Measurements from ENCODE around the gene PDIK1L. TPM values are rescaled to one million over a fixed set of nuclear protein-coding genes. Genes with fewer than 3 reads are reported as not detected.
"Not testable (repeated sequence)": the region's sequence is repeated elsewhere in the genome, so short reads cannot be mapped to it uniquely, and the experiment has no call there.

PDIK1L gene
- total RNA-seq, 2 experiments from 2014 or later: 21.0 to 25.8 TPM

GRCh38 chr1:26078286-26079177, 33.1 kb upstream of the PDIK1L start:
- peaks cover 15% of the 10 kb centered on the region for H3K4me1 Mint-ChIP-seq
- CTCF ChIA-PET: interaction anchor here (1.3 to 1.5 kb wide), 3 partner anchors 9 to 20 kb away, joined by 3 to 5 read pairs (median 5); no protein-coding TSS in a partner anchor
- H3K27me3 Mint-ChIP-seq: peaks cover 11% of the 10 kb centered on the region
- no peak for DNase-seq
- H3K27ac Mint-ChIP-seq: no peak overlapping the region
- no peaks in the 10 kb centered on the region for H3K9me3 Mint-ChIP-seq
- no peak overlapping the region for H3K4me3 Mint-ChIP-seq
- H3K36me3 Mint-ChIP-seq (ENCODE audit: low read depth): no peaks in the 10 kb centered on the region
- POLR2A ChIA-PET: no interaction called here

- Mint-ChIP-seq H3K36me3 (ENCODE audit: low read depth) (no peaks in the 10 kb centered on the region), H3K4me1 (peaks cover 15% of the 10 kb centered on the region), H3K27ac (no peak overlapping the region), H3K27me3 (peaks cover 13% of the 10 kb centered on the region), H3K4me3 (no peak overlapping the region), H3K9me3 (no peaks in the 10 kb centered on the region)
- ChIA-PET POLR2A (no interaction called here), CTCF (interaction anchor here (1.3 to 1.4 kb wide), 2 partner anchors 9 to 20 kb away, joined by 3 to 5 read pairs; no protein-coding TSS in a partner anchor)
- DNase-seq: no peak
Measured at GRCh38 chr1:26079178-26079563, 32.5 kb upstream of the PDIK1L start.

GRCh38 chr1:26079960-26080814, 31.4 kb upstream of the PDIK1L start:
- POLR2A ChIA-PET: interaction anchor here (0.6 kb wide), 1 partner anchor 135 kb away, joined by 3 read pairs; no protein-coding TSS in a partner anchor
- Mint-ChIP-seq H3K27me3 (peaks cover 16% of the 10 kb centered on the region), H3K27ac (no peak overlapping the region), H3K4me1 (peaks cover 15% of the 10 kb centered on the region), H3K36me3 (ENCODE audit: low read depth) (no peaks in the 10 kb centered on the region), H3K9me3 (no peaks in the 10 kb centered on the region), H3K4me3 (no peak overlapping the region)
- CTCF ChIA-PET: interaction anchor here (0.9 to 1.6 kb wide), 6 partner anchors 8 to 154 kb away, joined by 3 to 5 read pairs (median 3); partner anchors contain the start of gene CEP85
- DNase-seq: no peak

GRCh38 chr1:26081267-26082019, 30.2 kb upstream of the PDIK1L start:
- no peak overlapping the region for H3K4me3 Mint-ChIP-seq
- H3K27me3 Mint-ChIP-seq: peaks cover 19% of the 10 kb centered on the region
- H3K36me3 Mint-ChIP-seq (ENCODE audit: low read depth): no peaks in the 10 kb centered on the region
- no peak overlapping the region for H3K27ac Mint-ChIP-seq
- no peak for DNase-seq
- no peaks in the 10 kb centered on the region for H3K9me3 Mint-ChIP-seq
- CTCF ChIA-PET: interaction anchor here (1.1 to 1.6 kb wide), 3 partner anchors 17 to 69 kb away, joined by 3 to 5 read pairs (median 4); no protein-coding TSS in a partner anchor
- POLR2A ChIA-PET: no interaction called here
- H3K4me1 Mint-ChIP-seq: peaks cover 3% of the 10 kb centered on the region

- Mint-ChIP-seq H3K27me3 (peaks cover 19% of the 10 kb centered on the region), H3K9me3 (no peaks in the 10 kb centered on the region), H3K4me3 (no peak overlapping the region), H3K36me3 (ENCODE audit: low read depth) (no peaks in the 10 kb centered on the region), H3K27ac (no peak overlapping the region), H3K4me1 (no peaks in the 10 kb centered on the region)
- ChIA-PET CTCF (interaction anchor here (1.1 kb wide), 1 partner anchor 69 kb away, joined by 5 read pairs; no protein-coding TSS in a partner anchor), POLR2A (interaction anchor here (0.6 kb wide), 1 partner anchor 861 kb away, joined by 3 read pairs; no protein-coding TSS in a partner anchor)
- no peak for DNase-seq
Measured at GRCh38 chr1:26082020-26082350, 29.6 kb upstream of the PDIK1L start.

GRCh38 chr1:26083208-26083607, 28.4 kb upstream of the PDIK1L start:
- POLR2A ChIA-PET: no interaction called here
- H3K27ac Mint-ChIP-seq: no peak overlapping the region
- H3K4me1 Mint-ChIP-seq: no peaks in the 10 kb centered on the region
- no peak overlapping the region for H3K4me3 Mint-ChIP-seq
- CTCF ChIA-PET: interaction anchor here (0.6 to 1.7 kb wide), 4 partner anchors 29 to 151 kb away, joined by 3 to 9 read pairs (median 4); partner anchors contain the start of genes CEP85 and ZNF593
- no peaks in the 10 kb centered on the region for H3K36me3 Mint-ChIP-seq (ENCODE audit: low read depth)
- DNase-seq: no peak
- H3K9me3 Mint-ChIP-seq: no peaks in the 10 kb centered on the region
- peaks cover 15% of the 10 kb centered on the region for H3K27me3 Mint-ChIP-seq

- Mint-ChIP-seq H3K9me3 (no peaks in the 10 kb centered on the region), H3K4me3 (no peak overlapping the region), H3K4me1 (no peaks in the 10 kb centered on the region), H3K27me3 (peaks cover 11% of the 10 kb centered on the region), H3K36me3 (ENCODE audit: low read depth) (no peaks in the 10 kb centered on the region), H3K27ac (no peak overlapping the region)
- no peak for DNase-seq
- ChIA-PET CTCF (interaction anchor here (1.0 to 1.7 kb wide), 4 partner anchors 26 to 150 kb away, joined by 3 to 9 read pairs (median 4); partner anchors contain the start of genes CEP85 and ZNF593), POLR2A (no interaction called here)
Measured at GRCh38 chr1:26084091-26084561, 27.5 kb upstream of the PDIK1L start.

GRCh38 chr1:26084844-26085243, 26.8 kb upstream of the PDIK1L start:
- Mint-ChIP-seq H3K27ac (no peak overlapping the region), H3K27me3 (peaks cover 12% of the 10 kb centered on the region), H3K36me3 (ENCODE audit: low read depth) (no peaks in the 10 kb centered on the region), H3K9me3 (no peaks in the 10 kb centered on the region), H3K4me1 (no peaks in the 10 kb centered on the region), H3K4me3 (no peak overlapping the region)
- DNase-seq: no peak
- ChIA-PET POLR2A (no interaction called here), CTCF (interaction anchor here (0.6 to 1.7 kb wide), 4 partner anchors 23 to 135 kb away, joined by 3 to 9 read pairs (median 3); partner anchors contain the start of genes C1orf232 and ZNF593)

- Mint-ChIP-seq H3K27ac (no peak overlapping the region), H3K27me3 (peaks cover 36% of the 10 kb centered on the region), H3K36me3 (ENCODE audit: low read depth) (no peaks in the 10 kb centered on the region), H3K9me3 (no peaks in the 10 kb centered on the region), H3K4me1 (no peaks in the 10 kb centered on the region), H3K4me3 (no peak overlapping the region)
- no peak for DNase-seq
- ChIA-PET CTCF (no interaction called here), POLR2A (no interaction called here)
Measured at GRCh38 chr1:26089125-26089524, 22.5 kb upstream of the PDIK1L start.

- Mint-ChIP-seq H3K27ac (no peak overlapping the region), H3K4me3 (no peak overlapping the region), H3K36me3 (ENCODE audit: low read depth) (no peaks in the 10 kb centered on the region), H3K9me3 (no peaks in the 10 kb centered on the region), H3K27me3 (peaks cover 30% of the 10 kb centered on the region), H3K4me1 (no peaks in the 10 kb centered on the region)
- ChIA-PET CTCF (interaction anchor here (0.6 to 0.8 kb wide), 3 partner anchors 8 to 330 kb away, joined by 3 to 8 read pairs (median 4); no protein-coding TSS in a partner anchor), POLR2A (no interaction called here)
- no peak for DNase-seq
Measured at GRCh38 chr1:26090893-26091292, 20.7 kb upstream of the PDIK1L start.

GRCh38 chr1:26092422-26092821, 19.2 kb upstream of the PDIK1L start:
- DNase-seq: no peak
- H3K36me3 Mint-ChIP-seq (ENCODE audit: low read depth): no peaks in the 10 kb centered on the region
- H3K4me1 Mint-ChIP-seq: no peaks in the 10 kb centered on the region
- H3K27me3 Mint-ChIP-seq: peaks cover 34% of the 10 kb centered on the region
- ChIA-PET CTCF (no interaction called here), POLR2A (no interaction called here)
- no peak overlapping the region for H3K4me3 Mint-ChIP-seq
- H3K27ac Mint-ChIP-seq: no peak overlapping the region
- H3K9me3 Mint-ChIP-seq: no peaks in the 10 kb centered on the region

- H3K9me3 Mint-ChIP-seq: not testable (repeated sequence)
Measured at GRCh38 chr1:26093569-26093968, 18.1 kb upstream of the PDIK1L start.

More at GRCh38 chr1:26093569-26093968, 18.1 kb upstream of the PDIK1L start:
- H3K4me1 Mint-ChIP-seq; POLR2A ChIA-PET; H3K36me3 Mint-ChIP-seq (ENCODE audit: low read depth); H3K4me3 Mint-ChIP-seq; DNase-seq; H3K27ac Mint-ChIP-seq; CTCF ChIA-PET: not testable (repeated sequence)
- peaks cover 38% of the 10 kb centered on the region for H3K27me3 Mint-ChIP-seq

Measured in activated CD4-positive, alpha-beta T cell treated with anti-CD3 and anti-CD28 coated beads, Interleukin-2, amount 10 ng/mL, durations not matched to agents 7 days and 5 days (primary cell).